ENCODE measurements around the gene ARMC2. TPM values are rescaled to one million over a fixed set of nuclear protein-coding genes. Genes with fewer than 3 reads are reported as not detected.
"Not testable (repeated sequence)": the region's sequence is repeated elsewhere in the genome, so short reads cannot be mapped to it uniquely, and the experiment has no call there.

The ARMC2 gene
- total RNA-seq, 4 donors from 2014 or later = 3.1 to 11.1 (median 5.7) TPM

- H3K36me3 ChIP-seq = peaks cover 0 to 3% (median 0%) of the 10 kb centered on the region in 3 donors
- TF ChIP-seq CTCF (IDR thresholded peaks at IDR 0.05) (no peak), EP300 (IDR thresholded peaks at IDR 0.05) (peak in 1 of 2 donors; percentile 17)
- no peak overlapping the region for H3K4me3 ChIP-seq
- H3K9me3 ChIP-seq = no peaks in the 10 kb centered on the region
- DNase-seq (ENCODE audit: low spot score in 2 of 2) = no peak
- WGBS, 2 donors = 50 to 54% methylated on average over 12 of the region's 12 CpGs
- H3K4me1 ChIP-seq = peaks cover 0 to 3% (median 0%) of the 10 kb centered on the region in 4 donors
- peak overlapping the region in 1 of 4 donors; percentile 24 for H3K27ac ChIP-seq
- no peaks in the 10 kb centered on the region for H3K27me3 ChIP-seq
These were observed 118.9 kb downstream of the ARMC2 start for GRCh38 chr6:108966855-108967755.

GRCh38 chr6:108968325-108969316 lies 120.4 kb downstream of the ARMC2 start:
- Histone ChIP-seq H3K4me1 (no peaks in the 10 kb centered on the region), H3K36me3 (peaks cover 0 to 3% (median 0%) of the 10 kb centered on the region in 3 donors), H3K27me3 (no peaks in the 10 kb centered on the region), H3K9me3 (no peaks in the 10 kb centered on the region), H3K4me3 (no peak overlapping the region), H3K27ac (peak overlapping the region in 1 of 4 donors; percentile 8)
- TF ChIP-seq CTCF (IDR thresholded peaks at IDR 0.05) (no peak), POLR2A (IDR thresholded peaks at IDR 0.05) (no peak), EP300 (IDR thresholded peaks at IDR 0.05) (peak in 1 of 2 donors; percentile 41)
- DNase-seq (ENCODE audit: low spot score in 2 of 2) = no peak
- 82% methylated on average over 13 to 14 of the region's 14 CpGs for WGBS, 2 donors

GRCh38 chr6:108969776-108970175 lies 121.6 kb downstream of the ARMC2 start:
- Histone ChIP-seq H3K27ac (no peak overlapping the region), H3K9me3 (no peaks in the 10 kb centered on the region), H3K36me3 (no peaks in the 10 kb centered on the region), H3K27me3 (no peaks in the 10 kb centered on the region), H3K4me3 (no peak overlapping the region), H3K4me1 (no peaks in the 10 kb centered on the region)
- DNase-seq (ENCODE audit: low spot score in 2 of 2) = no peak
- 92 to 96% methylated on average over 2 of the region's 2 CpGs for WGBS, 2 donors
- no peak for TF ChIP-seq CTCF (IDR thresholded peaks at IDR 0.05)
- no peak for TF ChIP-seq EP300 (IDR thresholded peaks at IDR 0.05)

GRCh38 chr6:108974201-108974600 lies 126.0 kb downstream of the ARMC2 start:
- Histone ChIP-seq H3K4me1 (no peaks in the 10 kb centered on the region), H3K27ac (no peak overlapping the region), H3K4me3 (no peak overlapping the region), H3K36me3 (peaks cover 0 to 4% (median 0%) of the 10 kb centered on the region in 3 donors), H3K27me3 (no peaks in the 10 kb centered on the region), H3K9me3 (peaks cover 0 to 24% (median 0%) of the 10 kb centered on the region in 4 donors)
- 90 to 91% methylated on average over 1 of the region's 1 CpG for whole genome bisulfite sequencing, 2 donors
- no peak for TF ChIP-seq POLR2A (IDR thresholded peaks at IDR 0.05)
- TF ChIP-seq EP300 (IDR thresholded peaks at IDR 0.05) = no peak
- TF ChIP-seq CTCF (IDR thresholded peaks at IDR 0.05) = no peak
- DNase-seq (ENCODE audit: low spot score in 2 of 2) = no peak

- Histone ChIP-seq H3K36me3 (peaks cover 0 to 34% (median 0%) of the 10 kb centered on the region in 3 donors), H3K9me3 (peaks cover 0 to 36% (median 0%) of the 10 kb centered on the region in 4 donors)
- H3K27ac ChIP-seq; H3K27me3 ChIP-seq; H3K4me3 ChIP-seq; H3K4me1 ChIP-seq; DNase-seq (ENCODE audit: low spot score in 2 of 2): not testable (repeated sequence)
- WGBS, 2 donors = 96 to 97% methylated on average over 1 of the region's 1 CpG
These were observed 130.4 kb downstream of the ARMC2 start for GRCh38 chr6:108978638-108979037.

Data from tibial nerve (tissue), 4 donors.